ENCODE measurements around the gene SLC1A7.

DNA sequence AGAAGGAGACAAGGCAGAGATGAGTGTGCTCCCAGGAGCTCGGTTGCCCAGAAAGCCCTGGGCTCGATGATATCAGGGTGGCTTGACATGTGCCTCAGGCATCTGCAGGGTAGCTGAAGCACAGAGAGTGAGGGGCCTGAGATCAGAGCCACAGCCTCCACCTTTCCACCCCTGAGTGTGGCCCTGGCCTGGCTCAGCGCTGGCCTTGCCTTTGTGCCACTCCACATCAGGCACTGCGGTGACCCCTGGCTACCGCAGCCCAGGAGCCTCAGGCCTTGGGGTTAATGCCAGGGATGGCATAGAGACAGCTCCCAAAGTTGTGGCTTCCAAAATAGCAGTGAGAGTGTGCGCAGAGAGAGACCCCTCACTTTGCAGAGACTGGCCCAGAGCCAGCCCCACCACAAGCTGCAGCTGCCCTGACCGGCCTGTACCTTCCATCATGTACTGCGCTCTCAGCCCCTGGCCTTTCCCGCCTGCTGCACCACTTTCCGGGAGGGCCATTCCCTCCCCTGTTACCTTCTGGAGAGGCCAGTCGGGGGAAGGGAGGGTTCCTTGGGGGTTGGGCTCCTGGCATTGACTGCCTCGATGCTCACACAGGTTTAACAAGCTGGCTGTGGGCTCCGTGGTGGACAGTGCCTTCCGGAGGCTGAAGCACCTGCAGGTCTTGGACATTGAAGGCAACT, 60.9 kb downstream of the SLC1A7 start:
- TF ChIP-seq, protein P1, sequence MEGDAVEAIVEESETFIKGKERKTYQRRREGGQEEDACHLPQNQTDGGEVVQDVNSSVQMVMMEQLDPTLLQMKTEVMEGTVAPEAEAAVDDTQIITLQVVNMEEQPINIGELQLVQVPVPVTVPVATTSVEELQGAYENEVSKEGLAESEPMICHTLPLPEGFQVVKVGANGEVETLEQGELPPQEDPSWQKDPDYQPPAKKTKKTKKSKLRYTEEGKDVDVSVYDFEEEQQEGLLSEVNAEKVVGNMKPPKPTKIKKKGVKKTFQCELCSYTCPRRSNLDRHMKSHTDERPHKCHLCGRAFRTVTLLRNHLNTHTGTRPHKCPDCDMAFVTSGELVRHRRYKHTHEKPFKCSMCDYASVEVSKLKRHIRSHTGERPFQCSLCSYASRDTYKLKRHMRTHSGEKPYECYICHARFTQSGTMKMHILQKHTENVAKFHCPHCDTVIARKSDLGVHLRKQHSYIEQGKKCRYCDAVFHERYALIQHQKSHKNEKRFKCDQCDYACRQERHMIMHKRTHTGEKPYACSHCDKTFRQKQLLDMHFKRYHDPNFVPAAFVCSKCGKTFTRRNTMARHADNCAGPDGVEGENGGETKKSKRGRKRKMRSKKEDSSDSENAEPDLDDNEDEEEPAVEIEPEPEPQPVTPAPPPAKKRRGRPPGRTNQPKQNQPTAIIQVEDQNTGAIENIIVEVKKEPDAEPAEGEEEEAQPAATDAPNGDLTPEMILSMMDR (IDR thresholded peaks at IDR 0.05), result no peak
- TF ChIP-seq POLR2A (IDR thresholded peaks at IDR 0.05), result no peak

All from uterus (tissue), 2 donors.